HEK293T (cell line): ENCODE measurements around the gene GABRG3.

Source experiments
- CTCF ChIA-PET: fragments of 350-600 bp; formaldehyde crosslinking; extraction: SDS; loops from one replicate; lab custom pipeline; 2021; ENCODE audit warnings: antibody characterized with exemption, inconsistent platforms; lab: Yijun Ruan, JAX
- POLR2A ChIA-PET: fragments of 350-600 bp; formaldehyde crosslinking; extraction: SDS; loops from one replicate; lab custom pipeline; 2020; ENCODE audit warnings: antibody characterized with exemption, inconsistent platforms; lab: Yijun Ruan, JAX
- DNase-seq: peaks from one replicate; pipeline ENCODE4 v3.0.0; 2012; ENCODE audit warnings: mixed read lengths; ENCODE audit errors: extremely low spot score
- ARNT ChIP-seq: fragments of 450-650 bp; IDR thresholded peaks from 2 replicates; pipeline ENCODE4 v1.6.1; 2017; ENCODE audit warnings: mild to moderate bottlenecking
- BHLHE40 ChIP-seq: fragments of 450-650 bp; IDR thresholded peaks from 2 replicates; pipeline ENCODE4 v1.6.1; 2016; ENCODE audit warnings: mild to moderate bottlenecking, moderate library complexity, borderline replicate concordance
- CTBP1 ChIP-seq: fragments of 450-650 bp; IDR thresholded peaks from 2 replicates; pipeline ENCODE4 v1.6.1; 2016; ENCODE audit warnings: borderline replicate concordance
- ELF4 ChIP-seq: fragments of 450-650 bp; IDR thresholded peaks from 2 replicates; pipeline ENCODE4 v1.6.1; 2017; ENCODE audit warnings: antibody characterized with exemption
- FOXA1 ChIP-seq: fragments of 450-650 bp; IDR thresholded peaks from 2 replicates; pipeline ENCODE4 v1.6.1; 2016; ENCODE audit warnings: mild to moderate bottlenecking
- FOXK2 ChIP-seq: fragments of 450-650 bp; IDR thresholded peaks from 2 replicates; pipeline ENCODE4 v1.6.1; 2016; ENCODE audit warnings: mild to moderate bottlenecking
- FOXM1 ChIP-seq: fragments of 450-650 bp; IDR thresholded peaks from 2 replicates; pipeline ENCODE4 v1.6.1; 2017; ENCODE audit warnings: mild to moderate bottlenecking, borderline replicate concordance
- HDGF ChIP-seq: fragments of 450-650 bp; IDR thresholded peaks from 2 replicates; pipeline ENCODE4 v1.6.1; 2017; ENCODE audit warnings: antibody characterized with exemption, borderline replicate concordance
- L3MBTL2 ChIP-seq: fragments of 450-650 bp; conservative IDR thresholded peaks from 2 replicates; pipeline ENCODE4 v1.6.1; 2016; ENCODE audit warnings: mild to moderate bottlenecking
- LEF1 ChIP-seq: fragments of 450-650 bp; IDR thresholded peaks from 2 replicates; pipeline ENCODE4 v1.6.1; 2017; ENCODE audit warnings: mild to moderate bottlenecking, borderline replicate concordance
- NFRKB ChIP-seq: fragments of 450-650 bp; IDR thresholded peaks from 2 replicates; pipeline ENCODE4 v1.6.1; 2016; ENCODE audit warnings: mild to moderate bottlenecking, moderate library complexity
- SP1 ChIP-seq: fragments of 450-650 bp; IDR thresholded peaks from 2 replicates; pipeline ENCODE4 v1.6.1; 2017
- SUZ12 ChIP-seq: fragments of 450-650 bp; IDR thresholded peaks from 2 replicates; pipeline ENCODE4 v1.6.1; 2016; ENCODE audit warnings: mild to moderate bottlenecking
- TARDBP ChIP-seq: fragments of 450-650 bp; IDR thresholded peaks from 2 replicates; pipeline ENCODE4 v1.6.1; 2016
- ZNF384 ChIP-seq: fragments of 450-650 bp; IDR thresholded peaks from 2 replicates; pipeline ENCODE4 v1.6.1; 2016
- TF ChIP-seq, protein P1 (sequence below): fragments of 450-650 bp; IDR thresholded peaks from 2 replicates; pipeline ENCODE4 v1.6.1; 2016

GABRG3 gene

DNA sequence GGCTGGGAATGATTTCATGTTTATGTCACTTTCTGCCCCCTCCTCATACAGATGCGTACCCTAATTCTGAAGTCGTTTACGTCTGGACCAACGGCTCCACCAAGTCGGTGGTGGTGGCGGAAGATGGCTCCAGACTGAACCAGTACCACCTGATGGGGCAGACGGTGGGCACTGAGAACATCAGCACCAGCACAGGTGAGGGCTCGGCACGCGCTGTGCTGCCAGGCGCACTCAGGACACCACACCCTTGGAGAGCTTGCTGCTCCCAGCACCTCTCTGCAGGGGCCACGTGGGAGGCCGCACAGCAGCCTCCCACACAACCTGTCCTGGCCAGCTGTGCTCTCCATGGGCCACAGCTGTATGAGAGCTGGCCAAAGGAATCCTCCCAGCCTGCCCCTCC is 33.8 kb upstream of the GABRG3 start:
- TF ChIP-seq L3MBTL2 (no peak), FOXM1 (no peak), ARNT (no peak), ZNF384 (no peak), HDGF (no peak), CTBP1 (no peak), SUZ12 (no peak), ELF4 (no peak), TARDBP (no peak), NFRKB (no peak), FOXK2 (no peak), LEF1 (no peak), BHLHE40 (no peak), SP1 (no peak), FOXA1 (no peak)
- TF ChIP-seq, protein P1, sequence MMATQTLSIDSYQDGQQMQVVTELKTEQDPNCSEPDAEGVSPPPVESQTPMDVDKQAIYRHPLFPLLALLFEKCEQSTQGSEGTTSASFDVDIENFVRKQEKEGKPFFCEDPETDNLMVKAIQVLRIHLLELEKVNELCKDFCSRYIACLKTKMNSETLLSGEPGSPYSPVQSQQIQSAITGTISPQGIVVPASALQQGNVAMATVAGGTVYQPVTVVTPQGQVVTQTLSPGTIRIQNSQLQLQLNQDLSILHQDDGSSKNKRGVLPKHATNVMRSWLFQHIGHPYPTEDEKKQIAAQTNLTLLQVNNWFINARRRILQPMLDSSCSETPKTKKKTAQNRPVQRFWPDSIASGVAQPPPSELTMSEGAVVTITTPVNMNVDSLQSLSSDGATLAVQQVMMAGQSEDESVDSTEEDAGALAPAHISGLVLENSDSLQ: no peak
- DNase-seq: no peak
- ChIA-PET POLR2A (no interaction called here), CTCF (no interaction called here)

DNA sequence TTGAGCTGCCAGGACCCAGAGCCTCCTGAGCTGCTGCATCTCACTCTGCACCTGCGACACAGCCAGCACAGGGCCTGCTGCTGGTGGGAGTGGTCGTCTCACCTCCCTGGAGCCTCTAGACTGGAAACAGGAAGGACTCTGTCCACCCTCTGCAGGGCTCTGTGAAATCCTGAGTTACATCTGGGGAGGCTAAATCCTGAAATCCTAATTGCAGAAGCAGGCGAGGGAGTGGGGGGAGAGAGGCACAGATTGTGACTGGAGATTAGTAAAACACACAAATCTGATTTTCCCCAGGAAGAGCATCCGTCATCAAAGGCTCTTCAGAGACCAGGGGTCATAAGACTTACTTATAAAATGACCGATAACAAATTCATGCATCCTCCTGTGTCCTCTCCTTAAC is 31.6 kb upstream of the GABRG3 start:
- TF ChIP-seq SUZ12 (no peak), HDGF (no peak), SP1 (no peak), L3MBTL2 (no peak), CTBP1 (no peak), NFRKB (no peak), TARDBP (no peak), ARNT (no peak), FOXM1 (no peak), ELF4 (no peak), ZNF384 (no peak)
- POLR2A ChIA-PET: no interaction called here
- no peak for DNase-seq
- CTCF ChIA-PET: no interaction called here

- ChIA-PET POLR2A (no interaction called here), CTCF (no interaction called here)
- TF ChIP-seq FOXK2: no peak
- no peak for TF ChIP-seq CTBP1
Observed at GRCh38 chr15:26941489-26941888, 29.5 kb upstream of the GABRG3 start.

GRCh38 chr15:26943866-26944265 is 27.1 kb upstream of the GABRG3 start:
- no peak for DNase-seq
- POLR2A ChIA-PET: no interaction called here
- CTCF ChIA-PET: no interaction called here
- no peak for TF ChIP-seq BHLHE40

More at GRCh38 chr15:26941489-26941888, 29.5 kb upstream of the GABRG3 start:
- no peak for DNase-seq

GRCh38 chr15:26945046-26945445 is 25.9 kb upstream of the GABRG3 start:
- TF ChIP-seq BHLHE40 (no peak), HDGF (no peak), FOXM1 (no peak), FOXA1 (no peak), NFRKB (no peak), FOXK2 (no peak), ELF4 (no peak), ZNF384 (no peak), L3MBTL2 (no peak), SUZ12 (no peak), CTBP1 (no peak)
- ChIA-PET POLR2A (no interaction called here), CTCF (no interaction called here)
- DNase-seq: no peak

- CTCF ChIA-PET: no interaction called here
- POLR2A ChIA-PET: no interaction called here
- TF ChIP-seq, protein P1: no peak
- no peak for TF ChIP-seq L3MBTL2
- TF ChIP-seq ARNT: no peak
- TF ChIP-seq NFRKB: no peak
- no peak for DNase-seq
Observed at GRCh38 chr15:26950001-26950400, 21.0 kb upstream of the GABRG3 start.

- ChIA-PET POLR2A (no interaction called here), CTCF (no interaction called here)
- no peak for TF ChIP-seq HDGF
- TF ChIP-seq ZNF384: no peak
- no peak for TF ChIP-seq BHLHE40
- no peak for TF ChIP-seq NFRKB
- no peak for TF ChIP-seq TARDBP
- TF ChIP-seq L3MBTL2: no peak
- no peak for TF ChIP-seq SP1
- DNase-seq: no peak
Observed at GRCh38 chr15:26954403-26954802, 16.6 kb upstream of the GABRG3 start.

- CTCF ChIA-PET: interaction anchor here (0.7 kb wide), 1 partner anchor 49 kb away, joined by 3 read pairs; no protein-coding TSS in a partner anchor
- TF ChIP-seq FOXK2 (no peak), CTBP1 (no peak), L3MBTL2 (no peak), SUZ12 (no peak), TARDBP (no peak), FOXA1 (no peak), ELF4 (no peak), LEF1 (no peak), ARNT (no peak)
- POLR2A ChIA-PET: no interaction called here
- DNase-seq: no peak
Observed at GRCh38 chr15:26967719-26968269, 3.2 kb upstream of the GABRG3 start.
